GM21360 (cell line): ENCODE measurements around the gene ATP13A3.

Experiments
- ATAC-seq: cut with Tn5 transposase; IDR thresholded peaks from one replicate; pipeline ENCODE4 v1.9.1; 2021; ENCODE audit warnings: mild to moderate bottlenecking, moderate library complexity; ENCODE audit not compliant: unreplicated experiment

ATP13A3 gene

DNA sequence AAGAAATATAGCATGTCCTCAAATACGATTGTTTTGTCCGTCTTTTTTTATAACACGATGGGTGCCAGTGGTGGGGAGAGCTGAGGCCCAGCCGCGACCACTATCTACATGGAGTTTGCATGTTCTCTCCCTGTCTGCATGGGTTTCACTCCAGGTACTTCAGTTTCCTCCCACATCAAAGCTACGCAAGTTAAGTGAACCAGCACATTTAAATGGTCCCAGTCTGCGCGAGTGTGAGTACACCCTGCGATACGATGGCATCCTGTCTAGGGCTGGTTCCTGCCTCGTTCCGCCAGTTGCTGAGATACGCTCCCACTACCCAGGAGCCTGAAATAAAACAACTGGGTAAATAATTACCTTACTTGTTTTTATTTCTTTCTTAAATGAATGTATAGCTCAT lies 40.6 kb downstream of the ATP13A3 start:
- ATAC-seq: no peak

- ATAC-seq: no peak
Observed at GRCh38 chr3:194443901-194444300, 42.9 kb downstream of the ATP13A3 start.

DNA sequence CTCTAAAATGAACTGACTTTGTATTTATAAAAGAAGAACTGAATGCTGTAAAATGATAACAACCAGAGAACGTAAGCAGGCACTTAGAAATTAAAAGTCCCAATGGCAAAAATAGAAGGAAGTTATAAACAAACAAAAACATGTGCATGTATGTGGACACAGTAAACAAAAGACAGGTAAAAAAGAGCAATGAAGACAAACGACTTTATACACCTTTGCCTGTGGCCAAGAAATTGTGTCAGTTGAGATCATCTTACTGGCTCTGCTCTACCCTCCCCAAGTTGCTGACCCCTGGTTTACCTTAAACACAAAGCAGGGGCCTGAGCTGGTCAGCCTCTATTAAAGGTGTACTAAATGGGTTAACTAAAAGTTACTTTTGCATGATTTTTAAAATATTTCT lies 46.0 kb downstream of the ATP13A3 start:
- ATAC-seq: no peak

- ATAC-seq: no peak
Observed at GRCh38 chr3:194439881-194440550, 46.8 kb downstream of the ATP13A3 start.

DNA sequence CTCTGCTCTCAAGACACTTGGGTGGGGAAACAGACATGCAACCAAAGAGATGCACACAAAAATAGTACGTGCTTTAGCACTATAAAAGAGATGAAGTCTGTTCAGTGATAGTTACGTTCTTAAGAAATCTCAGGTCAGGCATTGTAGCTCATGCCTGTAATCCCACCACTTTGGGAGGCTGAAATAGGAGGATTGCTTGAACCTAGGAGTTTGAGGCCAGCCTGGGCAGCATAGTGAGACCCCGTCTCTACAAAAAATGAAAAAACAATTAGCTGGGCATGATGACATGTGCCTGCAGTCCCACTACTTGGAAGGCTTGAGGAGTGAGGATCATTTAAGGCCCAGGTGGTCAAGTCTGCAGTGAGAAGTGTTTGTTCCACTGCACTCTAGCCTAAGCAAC lies 52.3 kb downstream of the ATP13A3 start:
- no peak for ATAC-seq

GRCh38 chr3:194431554-194431953 lies 55.2 kb downstream of the ATP13A3 start:
- no peak for ATAC-seq

GRCh38 chr3:194425399-194425798 lies 61.4 kb downstream of the ATP13A3 start:
- no peak for ATAC-seq

- ATAC-seq: no peak
Observed at GRCh38 chr3:194424953-194425352, 61.8 kb downstream of the ATP13A3 start.

DNA sequence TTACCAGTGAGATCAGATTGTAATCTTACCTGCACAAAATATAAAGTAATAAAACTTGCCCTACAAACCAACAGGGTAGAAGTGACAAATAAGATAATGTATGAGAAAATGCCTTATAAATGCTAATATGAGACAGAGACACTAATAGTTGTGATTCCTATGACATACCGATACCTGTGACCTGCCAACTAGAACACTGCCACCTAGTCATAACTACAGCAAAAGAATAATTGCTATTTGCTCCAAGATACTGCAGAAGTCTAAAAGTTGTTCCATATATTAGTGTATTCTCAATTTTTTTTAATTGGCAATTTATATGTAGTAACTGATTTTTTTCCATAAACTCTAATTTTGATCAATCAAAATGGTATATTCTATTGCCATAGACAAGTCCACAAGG lies 62.4 kb downstream of the ATP13A3 start:
- no peak for ATAC-seq

GRCh38 chr3:194423317-194423716 lies 63.5 kb downstream of the ATP13A3 start:
- ATAC-seq: no peak

GRCh38 chr3:194422188-194422587 lies 64.6 kb downstream of the ATP13A3 start:
- ATAC-seq: no peak

- ATAC-seq: no peak
Observed at GRCh38 chr3:194418671-194419070, 68.1 kb downstream of the ATP13A3 start.

DNA sequence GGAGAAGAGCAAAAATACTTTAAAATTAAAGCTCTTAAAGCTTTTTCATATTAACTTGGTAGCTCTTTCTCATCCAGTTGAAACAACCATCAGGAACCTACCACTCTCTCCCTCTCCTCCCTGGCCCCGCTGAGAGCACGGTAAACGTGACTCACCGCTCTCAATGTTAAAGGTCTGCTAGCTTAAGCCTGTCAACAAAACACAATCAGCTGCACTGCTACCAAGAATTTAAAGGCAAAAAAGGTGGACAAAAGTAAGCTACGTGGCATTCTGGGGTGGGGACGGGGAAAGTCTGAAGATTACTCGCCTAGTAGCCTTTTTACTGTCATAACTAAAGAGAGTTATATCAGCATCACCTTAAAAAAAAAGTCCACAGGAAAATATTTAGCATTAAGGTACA lies 79.4 kb downstream of the ATP13A3 start:
- no peak for ATAC-seq

- ATAC-seq: no peak
Observed at GRCh38 chr3:194405766-194406165, 81.0 kb downstream of the ATP13A3 start.

DNA sequence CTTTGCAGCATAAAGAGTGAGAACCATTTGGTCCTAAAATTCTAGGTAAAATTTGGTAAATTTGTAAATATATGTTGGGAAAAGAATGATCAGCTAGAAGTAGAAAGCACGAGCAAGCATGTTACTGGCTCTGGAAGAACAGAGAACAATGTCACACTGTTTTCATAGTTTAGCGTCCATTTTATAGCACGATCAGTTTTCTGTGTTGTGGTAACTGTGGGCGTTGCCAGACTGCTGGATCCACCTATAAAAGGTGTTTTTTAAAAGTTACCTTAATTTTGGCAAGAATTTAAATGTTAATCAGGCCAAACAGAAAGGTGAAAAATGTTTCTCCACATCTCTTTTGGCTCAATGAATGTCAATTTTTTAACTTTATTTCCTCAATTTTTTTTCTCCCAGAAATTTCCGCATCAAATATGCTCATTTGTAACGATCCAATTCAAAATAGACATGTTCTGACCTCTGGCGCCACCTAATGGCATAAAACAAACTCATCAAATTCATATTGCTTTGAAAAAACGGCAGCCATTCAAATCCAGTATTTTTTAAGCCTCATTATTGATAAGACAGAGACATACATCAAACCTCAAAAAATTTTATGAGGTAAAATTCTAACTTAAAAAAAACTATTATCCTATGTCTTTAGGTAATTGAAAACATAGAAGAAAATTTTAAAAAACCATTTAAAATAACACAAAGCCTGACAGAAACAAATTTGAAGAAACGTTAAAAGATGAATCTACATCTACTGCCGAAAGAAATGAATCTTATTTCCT lies 82.2 kb downstream of the ATP13A3 start:
- no peak for ATAC-seq

- no peak for ATAC-seq
Observed at GRCh38 chr3:194401868-194402329, 84.9 kb downstream of the ATP13A3 start.

DNA sequence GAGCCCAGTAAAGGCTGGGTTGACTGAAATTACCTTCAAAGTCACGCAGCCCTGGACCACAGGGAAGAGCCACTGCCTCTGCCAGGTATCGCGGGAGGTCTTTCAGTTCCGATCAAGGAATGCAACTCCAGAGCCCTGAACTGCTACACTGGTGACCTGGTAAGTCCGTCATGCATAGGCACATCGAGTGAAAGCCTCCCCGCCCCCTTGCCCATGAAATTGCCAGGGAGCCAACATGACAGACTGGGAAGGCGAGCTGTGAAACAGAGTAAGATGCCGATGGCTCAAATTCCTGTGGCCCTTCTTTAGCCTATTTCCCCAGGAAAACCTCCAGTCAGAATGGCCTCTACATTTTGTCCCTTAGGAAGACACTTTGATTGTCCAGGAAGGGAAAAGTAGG lies 85.5 kb downstream of the ATP13A3 start:
- ATAC-seq: no peak

DNA sequence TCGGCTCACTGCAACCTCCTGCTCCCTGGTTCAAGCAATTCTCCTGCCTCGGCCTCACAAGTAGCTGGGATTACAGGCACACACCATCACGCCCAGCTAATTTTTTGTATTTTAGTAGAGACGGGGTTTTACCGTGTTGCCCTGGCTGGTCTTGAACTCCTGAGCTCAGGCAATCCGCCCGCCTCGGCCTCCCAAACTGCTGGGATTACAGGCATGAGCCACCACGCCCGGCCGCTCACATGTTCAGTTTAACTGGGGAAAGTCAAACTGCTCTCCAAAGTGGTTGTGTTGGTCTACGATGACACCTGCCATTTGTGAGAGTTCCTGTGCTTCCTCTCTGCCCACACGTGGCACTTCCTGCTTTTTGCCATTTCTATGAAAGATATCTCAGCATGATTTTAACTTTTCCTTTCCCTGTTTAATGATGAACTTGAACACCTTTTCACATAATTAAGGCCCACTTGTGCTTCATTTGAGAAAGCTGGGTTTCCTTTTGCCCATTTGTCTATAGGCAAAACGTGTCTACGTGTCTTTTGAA lies 86.9 kb downstream of the ATP13A3 start:
- ATAC-seq: no peak

DNA sequence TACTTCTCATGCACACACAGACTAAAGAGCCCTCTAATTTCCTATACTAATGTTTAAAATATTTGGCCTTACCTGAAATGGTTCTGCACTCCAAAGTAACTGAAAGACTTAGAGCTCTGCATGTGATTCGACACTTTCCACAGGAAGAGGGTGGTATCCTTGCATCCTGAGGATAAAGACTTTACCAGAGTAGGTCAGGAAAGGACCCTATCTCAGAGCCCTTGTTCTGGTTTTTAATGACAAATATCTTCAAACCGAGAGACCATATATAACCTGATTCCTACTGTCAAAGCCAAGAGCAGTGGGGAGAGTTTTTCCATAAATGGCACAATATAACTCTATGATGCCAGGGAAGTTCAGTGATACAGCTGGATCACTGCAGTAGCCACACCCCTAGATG lies 87.6 kb downstream of the ATP13A3 start, which contains the start of gene GP5:
TSS of gene GP5 (minus strand) at position 101 of the 400 bp plus-strand sequence. CDS start 984 bp downstream, outside the sequence.
- ATAC-seq: no peak

GRCh38 chr3:194397757-194398312 lies 89.0 kb downstream of the ATP13A3 start:
- ATAC-seq: no peak

DNA sequence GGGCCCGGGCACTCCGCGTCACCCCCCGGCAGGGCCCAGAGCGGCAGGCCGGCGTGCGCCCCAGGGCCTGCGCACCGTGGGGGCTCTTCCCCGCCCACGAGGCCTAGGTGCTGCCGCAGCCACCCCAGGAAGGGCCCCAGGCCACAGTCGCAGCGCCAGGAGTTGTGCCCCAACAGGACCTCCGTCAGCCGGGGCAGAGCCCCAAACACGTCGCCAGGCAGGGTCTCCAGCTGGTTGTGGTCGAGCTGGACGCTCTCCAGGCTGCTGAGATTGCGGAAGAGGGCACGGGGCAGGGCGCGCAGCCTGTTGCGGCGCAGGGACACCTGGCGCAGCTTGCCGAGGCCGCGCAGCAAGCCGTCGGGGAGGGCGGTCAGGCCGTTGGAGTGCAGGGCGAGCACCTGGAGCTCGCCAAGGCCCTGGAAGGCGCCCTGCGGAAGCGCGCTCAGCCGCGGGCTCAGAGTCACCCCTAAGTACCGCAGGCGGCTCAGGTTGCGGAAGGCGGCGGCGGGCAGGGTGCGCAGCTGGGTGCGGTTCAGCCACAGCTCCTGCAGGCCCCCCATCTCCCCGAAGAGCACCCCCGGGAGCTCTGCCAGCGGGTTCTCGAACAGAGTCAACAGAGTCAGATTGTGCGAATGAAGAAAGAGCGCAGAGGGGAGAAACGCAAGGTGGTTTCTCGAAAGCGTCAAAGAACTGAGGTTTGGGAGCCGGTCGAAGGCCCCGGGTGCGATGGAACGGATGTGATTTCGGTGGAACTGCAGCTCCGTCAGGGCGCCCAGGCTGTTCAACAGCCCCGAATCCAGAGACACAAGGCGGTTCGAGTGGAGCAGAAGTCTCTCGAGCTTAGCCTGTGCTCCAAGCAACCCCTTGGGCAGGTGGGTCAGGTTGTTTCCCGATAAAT lies 89.7 kb downstream of the ATP13A3 start:
- ATAC-seq: no peak
